Measurements from ENCODE around the gene F8.
"Not testable (repeated sequence)": the region's sequence is repeated elsewhere in the genome, so short reads cannot be mapped to it uniquely, and the experiment has no call there.

GRCh38 chrX:155006913-155007671 is 15.4 kb downstream of the F8 start:
- not testable (repeated sequence) for TF ChIP-seq YY1 (IDR thresholded peaks at IDR 0.05; ENCODE audit: insufficient read depth, insufficient read length); ZNF274 (IDR thresholded peaks at IDR 0.05; ENCODE audit: low read depth, low read length)

All from NT2/D1 (cell line).